Measurements from ENCODE around the gene TLCD5. TPM values are rescaled to one million over a fixed set of nuclear protein-coding genes. Genes with fewer than 3 reads are reported as not detected.

The TLCD5 gene
- total RNA-seq, 1 experiment from 2014 or later, result 7.1 TPM

DNA sequence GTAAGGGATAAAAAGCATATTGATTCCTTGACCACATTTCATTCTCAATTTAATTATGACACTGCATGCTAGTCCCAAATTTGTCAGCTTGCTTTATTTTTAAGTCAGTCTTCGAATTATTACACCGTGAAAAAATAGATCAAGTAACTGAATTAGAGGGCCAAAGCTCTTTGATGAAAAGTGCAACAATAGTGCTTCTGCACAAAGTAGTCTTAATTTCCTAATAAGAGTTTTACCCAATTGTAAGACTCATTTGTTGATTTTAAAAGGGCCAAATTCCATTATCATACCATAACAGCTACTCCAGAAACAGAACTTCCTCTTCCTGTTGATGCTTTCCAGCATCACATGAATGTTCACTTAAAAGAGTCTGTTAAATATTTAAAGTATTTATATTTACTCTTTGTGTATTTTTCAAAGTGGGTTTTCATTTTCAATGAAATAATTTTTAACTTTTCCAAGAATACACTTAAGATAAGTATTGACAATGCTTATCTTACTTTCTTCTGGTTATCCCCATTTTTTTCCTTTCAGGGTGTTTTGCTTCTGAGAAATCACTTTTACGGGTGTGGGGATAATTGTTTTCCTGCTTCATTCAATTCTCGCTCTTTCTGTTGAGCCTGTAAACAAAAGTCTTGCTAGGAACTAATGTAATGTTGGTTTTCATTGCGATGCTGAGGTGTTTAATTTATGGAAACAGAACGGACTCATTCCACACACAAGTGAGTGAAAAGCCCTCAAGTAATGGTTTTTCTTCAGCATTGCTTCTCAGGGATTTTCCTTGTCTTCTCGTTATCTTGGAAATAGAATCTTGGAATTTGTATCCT, 13.2 kb downstream of the TLCD5 start:
- Histone ChIP-seq H2AFZ (ENCODE audit: low read length) (no peak overlapping the region), H3K79me2 (ENCODE audit: insufficient read depth, low read length) (peaks cover 10% of the 10 kb centered on the region), H3K23me2 (ENCODE audit: insufficient read length, low read depth, low read length, poor library complexity, severe bottlenecking) (peaks cover 17% of the 10 kb centered on the region), H3K9ac (ENCODE audit: extremely low read depth, insufficient read length, low read length) (no peak overlapping the region), H3K79me1 (ENCODE audit: insufficient read depth, low read depth, low read length, poor library complexity, severe bottlenecking) (peaks cover 1% of the 10 kb centered on the region), H3K4ac (ENCODE audit: low read depth, low read length) (no peak overlapping the region), H3K4me2 (ENCODE audit: insufficient read depth, insufficient read length, low read length) (peak overlapping the region; percentile 96), H3K23ac (ENCODE audit: insufficient read length, low read depth, low read length) (no peak overlapping the region), H3K18ac (ENCODE audit: insufficient read length, low read depth, low read length) (no peak overlapping the region), H4K20me1 (ENCODE audit: control insufficient read depth, insufficient read depth, insufficient read length) (no peaks in the 10 kb centered on the region), H3K4me1 (ENCODE audit: insufficient read depth, low read length) (peaks cover 4% of the 10 kb centered on the region; the same call in 1 of the 2 replicates), H4K91ac (ENCODE audit: insufficient read length, low read depth, low read length) (no peak overlapping the region), H4K5ac (ENCODE audit: insufficient read length, low read depth, low read length) (no peak overlapping the region), H3K27ac (ENCODE audit: insufficient read length, low read depth, low read length) (no peak overlapping the region), H2BK120ac (ENCODE audit: low read depth, low read length, poor library complexity, severe bottlenecking) (no peak overlapping the region), H3K56ac (ENCODE audit: insufficient read length, low read depth, low read length) (no peak overlapping the region), H3K27me3 (ENCODE audit: insufficient read depth, low read length) (no peaks in the 10 kb centered on the region), H4K8ac (replicated peaks; ENCODE audit: insufficient read length, low read depth, low read length) (no peak overlapping the region), H3T11ph (ENCODE audit: low read length) (no peak overlapping the region), H2BK20ac (ENCODE audit: low read depth, low read length, poor library complexity, severe bottlenecking) (no peak overlapping the region), H2BK15ac (ENCODE audit: low read depth, low read length) (no peak overlapping the region), H2BK5ac (ENCODE audit: insufficient read length, low read length) (no peak overlapping the region), H2AK5ac (ENCODE audit: insufficient read length, low read length) (no peak overlapping the region), H3K14ac (ENCODE audit: insufficient read depth, low read length) (no peak overlapping the region), H3K9me3 (ENCODE audit: control insufficient read depth, low read depth, low read length) (no peaks in the 10 kb centered on the region), H2BK12ac (ENCODE audit: insufficient read length, low read depth, low read length) (no peak overlapping the region)
- Mint-ChIP-seq H3K27ac (no peak overlapping the region), H3K9me3 (no peaks in the 10 kb centered on the region), H3K27me3 (ENCODE audit: low read depth) (no peaks in the 10 kb centered on the region), H3K36me3 (ENCODE audit: insufficient read depth in 1 of 3, low read depth in 3 of 3) (no peaks in the 10 kb centered on the region), H3K4me3 (peak overlapping the region; percentile 94 to 97), H3K4me1 (peaks cover 31 to 38% of the 10 kb centered on the region in 2 experiments)
- WGBS (ENCODE audit: extremely low coverage, insufficient read length, low lambda C conversion rate), result no CpG with 5 or more reads among the region's 7 CpGs
- no peak for TF ChIP-seq CTCF (conservative IDR thresholded peaks at IDR 0.05)
- no peak for DNase-seq
